Measurements from ENCODE around the gene PCLO. TPM values are rescaled to one million over a fixed set of nuclear protein-coding genes. Genes with fewer than 3 reads are reported as not detected.

PCLO gene
- total RNA-seq, 1 experiment from 2014 or later = 7.5 TPM

GRCh38 chr7:83149466-83149865, 13.2 kb downstream of the PCLO start:
- no TSS peak for BruUV-seq (replicated peaks)
- H3K4me2 ChIP-seq (ENCODE audit: low read length) = peak overlapping the region; percentile 21
- no peak overlapping the region for H3K9ac ChIP-seq (ENCODE audit: low read length)
- H3K27ac ChIP-seq (ENCODE audit: low read length) = peak overlapping the region; percentile 65
- no peaks in the 10 kb centered on the region for H3K27me3 ChIP-seq (ENCODE audit: low read length)
- H3K79me2 ChIP-seq (ENCODE audit: low read length) = no peaks in the 10 kb centered on the region
- ChIA-PET CTCF (no interaction called here), POLR2A (ENCODE audit: unreplicated experiment) (interaction anchor here (0.6 kb wide), 1 partner anchor 14 kb away, joined by 5 read pairs; no protein-coding TSS in a partner anchor)
- no peaks in the 10 kb centered on the region for H3K9me3 ChIP-seq (ENCODE audit: low read length)
- no peaks in the 10 kb centered on the region for H4K20me1 ChIP-seq (ENCODE audit: low read length)
- no peak for TF ChIP-seq EZH2phosphoT487 (IDR thresholded peaks at IDR 0.05; ENCODE audit: borderline replicate concordance, low read length)
- TF ChIP-seq CTCF (conservative IDR thresholded peaks at IDR 0.05; ENCODE audit: low read depth, low read length) = no peak
- TF ChIP-seq EZH2 (IDR thresholded peaks at IDR 0.05; ENCODE audit: low read length, unreplicated experiment) = no peak
- intact Hi-C loops (cut with micrococcal nuclease) = loop anchor here (5.0 kb wide), 1 partner anchor 142 kb away; no protein-coding TSS in a partner anchor
- H3F3A ChIP-seq (ENCODE audit: low read length, unreplicated experiment) = no peaks in the 10 kb centered on the region
- H3K4me3 ChIP-seq (ENCODE audit: low read length) = no peak overlapping the region
- DNase-seq (peak; percentile 9), ATAC-seq (no peak)
- H2AFZ ChIP-seq (ENCODE audit: low read length) = no peak overlapping the region
- no peaks in the 10 kb centered on the region for H3K36me3 ChIP-seq (ENCODE audit: low read depth, low read length)
- H3K9me2 ChIP-seq (replicated peaks; ENCODE audit: low read length) = no peaks in the 10 kb centered on the region
- H3K4me1 ChIP-seq (ENCODE audit: insufficient read depth, low read length) = peaks cover 30% of the 10 kb centered on the region

GRCh38 chr7:83148776-83149175, 13.9 kb downstream of the PCLO start:
- TF ChIP-seq CTCF (conservative IDR thresholded peaks at IDR 0.05; ENCODE audit: low read depth, low read length) (no peak), EZH2 (IDR thresholded peaks at IDR 0.05; ENCODE audit: low read length, unreplicated experiment) (no peak), EZH2phosphoT487 (IDR thresholded peaks at IDR 0.05; ENCODE audit: borderline replicate concordance, low read length) (no peak)
- peaks cover 30% of the 10 kb centered on the region for H3K4me1 ChIP-seq (ENCODE audit: insufficient read depth, low read length)
- no peaks in the 10 kb centered on the region for H3K36me3 ChIP-seq (ENCODE audit: low read depth, low read length)
- ChIA-PET POLR2A (ENCODE audit: unreplicated experiment) (interaction anchor here (0.6 kb wide), 1 partner anchor 14 kb away, joined by 5 read pairs; no protein-coding TSS in a partner anchor), CTCF (no interaction called here)
- ATAC-seq (peak; percentile 84), DNase-seq (peak; percentile 71)
- H3K79me2 ChIP-seq (ENCODE audit: low read length) = no peaks in the 10 kb centered on the region
- intact Hi-C loops (cut with micrococcal nuclease) = loop anchor here (5.0 kb wide), 1 partner anchor 141 kb away; no protein-coding TSS in a partner anchor
- H2AFZ ChIP-seq (ENCODE audit: low read length) = no peak overlapping the region
- no peaks in the 10 kb centered on the region for H3F3A ChIP-seq (ENCODE audit: low read length, unreplicated experiment)
- no peaks in the 10 kb centered on the region for H3K9me3 ChIP-seq (ENCODE audit: low read length)
- no peaks in the 10 kb centered on the region for H4K20me1 ChIP-seq (ENCODE audit: low read length)
- no peaks in the 10 kb centered on the region for H3K9me2 ChIP-seq (replicated peaks; ENCODE audit: low read length)
- peak overlapping the region; percentile 65 for H3K27ac ChIP-seq (ENCODE audit: low read length)
- H3K4me3 ChIP-seq (ENCODE audit: low read length) = no peak overlapping the region
- no peak overlapping the region for H3K9ac ChIP-seq (ENCODE audit: low read length)
- BruUV-seq (replicated peaks) = no TSS peak
- H3K4me2 ChIP-seq (ENCODE audit: low read length) = peak overlapping the region; percentile 25
- no peaks in the 10 kb centered on the region for H3K27me3 ChIP-seq (ENCODE audit: low read length)

GRCh38 chr7:83143107-83143506, 19.6 kb downstream of the PCLO start:
- no peak for ATAC-seq
- H3K4me2 ChIP-seq (ENCODE audit: low read length) = no peak overlapping the region
- H3K9me3 ChIP-seq (ENCODE audit: low read length) = no peaks in the 10 kb centered on the region
- no peaks in the 10 kb centered on the region for H3K79me2 ChIP-seq (ENCODE audit: low read length)
- H3K27ac ChIP-seq (ENCODE audit: low read length) = no peak overlapping the region
- H3K4me3 ChIP-seq (ENCODE audit: low read length) = no peak overlapping the region
- no peak for TF ChIP-seq EZH2 (IDR thresholded peaks at IDR 0.05; ENCODE audit: low read length, unreplicated experiment)
- no peak for TF ChIP-seq CTCF (conservative IDR thresholded peaks at IDR 0.05; ENCODE audit: low read depth, low read length)
- TF ChIP-seq EZH2phosphoT487 (IDR thresholded peaks at IDR 0.05; ENCODE audit: borderline replicate concordance, low read length) = no peak
- H4K20me1 ChIP-seq (ENCODE audit: low read length) = no peaks in the 10 kb centered on the region
- no TSS peak for BruUV-seq (replicated peaks)
- no peak overlapping the region for H2AFZ ChIP-seq (ENCODE audit: low read length)
- intact Hi-C loops (cut with micrococcal nuclease) = no loop called here
- no peaks in the 10 kb centered on the region for H3K36me3 ChIP-seq (ENCODE audit: low read depth, low read length)
- peaks cover 2% of the 10 kb centered on the region; the same call in 1 of the 2 replicates for H3K4me1 ChIP-seq (ENCODE audit: insufficient read depth, low read length)
- ChIA-PET CTCF (no interaction called here), POLR2A (ENCODE audit: unreplicated experiment) (no interaction called here)
- H3K27me3 ChIP-seq (ENCODE audit: low read length) = no peaks in the 10 kb centered on the region
- DNase-seq = no peak
- H3K9ac ChIP-seq (ENCODE audit: low read length) = no peak overlapping the region
- no peaks in the 10 kb centered on the region for H3F3A ChIP-seq (ENCODE audit: low read length, unreplicated experiment)
- no peaks in the 10 kb centered on the region for H3K9me2 ChIP-seq (replicated peaks; ENCODE audit: low read length)
